ENCODE data around the gene ZFR2.

GRCh38 chr19:3822683-3823349 is 46.0 kb downstream of the ZFR2 start:
- TF ChIP-seq POLR2A (IDR thresholded peaks at IDR 0.05; ENCODE audit: low read length) (no peak), GATA1 (IDR thresholded peaks at IDR 0.05; ENCODE audit: low read depth, low read length) (no peak)

Data from erythroblast (primary cell).